IMR-90 (cell line): Measurements from ENCODE around the gene NTM. TPM values are rescaled to one million over a fixed set of nuclear protein-coding genes. Genes with fewer than 3 reads are reported as not detected.

Source experiments
- ATAC-seq: fragments of 200-7000 bp; cut with Tn5 transposase; 2 replicates; pipeline ENCODE4 v1.9.1; 2020; ENCODE audit warnings: low read depth, mild to moderate bottlenecking, moderate library complexity
- BruUV-seq: library from RNA; stranded (reverse); fragments of 400-500 nt; replicated peaks from 2 replicates; lab custom pipeline; 2021; lab: Mats Ljungman, UMichigan
- CTCF ChIA-PET: fragments of 300-600 bp; formaldehyde crosslinking; extraction: SDS; loops from one replicate; lab custom pipeline; 2021; ENCODE audit warnings: antibody characterized with exemption; lab: Yijun Ruan, JAX
- POLR2A ChIA-PET: fragments of 300-600 bp; sonication (Branson Sonifier 250); formaldehyde crosslinking; loops from one replicate; lab custom pipeline; 2022; ENCODE audit warnings: antibody characterized with exemption; ENCODE audit not compliant: unreplicated experiment; lab: Charles Lee
- DNase-seq: peaks from one replicate; pipeline ENCODE4 v3.0.0; 2013
- H2AFZ ChIP-seq: replicated peaks from 2 replicates; pipeline ENCODE3; 2013; ENCODE audit warnings: low read length, mild to moderate bottlenecking; ENCODE audit not compliant: poor library complexity
- H2AK5ac ChIP-seq: 2 replicates; pipeline ENCODE4 v1.6.1; 2013; ENCODE audit warnings: low read depth, low read length, inconsistent platforms
- H2AK9ac ChIP-seq: replicated peaks from 2 replicates; pipeline ENCODE3; 2013; ENCODE audit warnings: mild to moderate bottlenecking, low read depth, low read length, moderate library complexity; ENCODE audit not compliant: poor library complexity
- H2BK120ac ChIP-seq: 2 replicates; pipeline ENCODE4 v1.6.1; 2013; ENCODE audit warnings: low read depth, low read length, inconsistent platforms
- H2BK15ac ChIP-seq: 3 replicates; pipeline ENCODE4 v1.6.1; 2013; ENCODE audit warnings: low read depth, low read length, inconsistent platforms
- H2BK20ac ChIP-seq: 2 replicates; pipeline ENCODE4 v1.6.1; 2013; ENCODE audit warnings: low read depth, mild to moderate bottlenecking, inconsistent platforms, low read length, moderate library complexity
- H2BK5ac ChIP-seq: 2 replicates; pipeline ENCODE4 v1.6.1; 2013; ENCODE audit warnings: mild to moderate bottlenecking, low read depth, low read length, inconsistent platforms; ENCODE audit not compliant: poor library complexity, severe bottlenecking
- H3K14ac ChIP-seq: replicated peaks from 2 replicates; pipeline ENCODE4 v1.6.1; 2013; ENCODE audit warnings: low read depth, low read length, inconsistent platforms
- H3K18ac ChIP-seq: 2 replicates; pipeline ENCODE4 v1.6.1; 2013; ENCODE audit warnings: low read depth, low read length, control low read depth
- H3K23ac ChIP-seq: 2 replicates; pipeline ENCODE4 v1.6.1; 2013; ENCODE audit warnings: low read depth, low read length, inconsistent platforms
- H3K27ac ChIP-seq: 2 replicates; pipeline ENCODE4 v1.5.1; 2013; ENCODE audit warnings: mild to moderate bottlenecking, control low read depth, low read length; ENCODE audit not compliant: insufficient read depth
- H3K27me3 ChIP-seq: 2 replicates; pipeline ENCODE4 v1.6.1; 2013; ENCODE audit warnings: low read length; ENCODE audit not compliant: control insufficient read depth, insufficient read depth
- H3K36me3 ChIP-seq: 2 replicates; pipeline ENCODE4 v1.6.1; 2013; ENCODE audit warnings: low read length, mixed read lengths; ENCODE audit not compliant: control insufficient read depth, insufficient read depth
- H3K4ac ChIP-seq: 2 replicates; pipeline ENCODE4 v1.6.1; 2013; ENCODE audit warnings: low read depth, low read length, inconsistent platforms
- H3K4me1 ChIP-seq: 2 replicates; pipeline ENCODE4 v1.6.1; 2013; ENCODE audit warnings: low read length, mixed read lengths; ENCODE audit not compliant: control insufficient read depth, insufficient read depth
- H3K4me2 ChIP-seq: 2 replicates; pipeline ENCODE4 v1.6.1; 2013; ENCODE audit warnings: low read depth, mild to moderate bottlenecking, control low read depth, low read length, moderate library complexity
- H3K4me3 ChIP-seq: 2 replicates; pipeline ENCODE4 v1.5.1; 2013; ENCODE audit warnings: low read depth, mild to moderate bottlenecking, control low read depth, low read length, moderate library complexity; ENCODE audit not compliant: insufficient read depth
- H3K56ac ChIP-seq: 2 replicates; pipeline ENCODE4 v1.6.1; 2013; ENCODE audit warnings: low read length, inconsistent platforms; ENCODE audit not compliant: insufficient read depth; ENCODE audit errors: extremely low read depth
- H3K79me1 ChIP-seq, 2 experiments: 2 replicates each; pipeline ENCODE4 v1.6.1; 2013; ENCODE audit warnings: low read length in 2 of 2, inconsistent platforms in 1 of 2, low read depth in 1 of 2
- H3K9ac ChIP-seq: 2 replicates; pipeline ENCODE4 v1.6.1; 2013; ENCODE audit warnings: low read depth, low read length, control low read depth
- H3K9me1 ChIP-seq: 2 replicates; pipeline ENCODE4 v1.6.1; 2013; ENCODE audit warnings: low read length, inconsistent platforms; ENCODE audit not compliant: insufficient read depth
- H3K9me3 ChIP-seq: 2 replicates; pipeline ENCODE4 v1.6.1; 2013; ENCODE audit warnings: low read length; ENCODE audit not compliant: control insufficient read depth, insufficient read depth
- H4K20me1 ChIP-seq: 2 replicates; pipeline ENCODE4 v1.6.1; 2013; ENCODE audit warnings: low read length, inconsistent platforms; ENCODE audit not compliant: insufficient read depth
- H4K5ac ChIP-seq: 2 replicates; pipeline ENCODE4 v1.6.1; 2013; ENCODE audit warnings: mild to moderate bottlenecking, low read depth, low read length, control low read depth
- H4K8ac ChIP-seq, 2 experiments: 2 replicates each; pipeline ENCODE4 v1.6.1; 2013; ENCODE audit warnings: low read depth in 2 of 2, low read length in 2 of 2, control low read depth in 1 of 2, inconsistent platforms in 1 of 2
- H4K91ac ChIP-seq: 2 replicates; pipeline ENCODE4 v1.6.1; 2013; ENCODE audit warnings: low read depth, low read length, inconsistent platforms; ENCODE audit not compliant: insufficient read depth
- MAZ ChIP-seq: IDR thresholded peaks from 2 replicates; pipeline ENCODE4 v1.6.1; 2012; ENCODE audit warnings: low read depth, mild to moderate bottlenecking, low read length, improper control_type of control experiment, moderate library complexity, borderline replicate concordance
- RAD21 ChIP-seq: IDR thresholded peaks from 2 replicates; pipeline ENCODE4 v1.6.1; 2012; ENCODE audit warnings: low read length, improper control_type of control experiment
- WGBS, 2 experiments: methylation state at CpG; one replicate each; pipeline versions ENCODE4 v1.1.5 to v1.1.7; 2013; ENCODE audit warnings: missing lambda C conversion rate in 2 of 2; ENCODE audit not compliant: insufficient read length in 1 of 2; ENCODE audit errors: extremely low coverage in 2 of 2; 5-methylcytosine and 5-hydroxymethylcytosine counted together
- dilution Hi-C: fragments of 300-500 bp; cut with HindIII; formaldehyde crosslinking; loops from one replicate; pipeline ENCODE4 v1.14.3; 2018; ENCODE audit warnings: low sequenced_read_pairs; ENCODE audit not compliant: unreplicated experiment
- in situ Hi-C: fragments of 300-500 bp; cut with MboI; formaldehyde crosslinking; loops from 3 replicates; pipeline ENCODE4 v1.14.3; 2019; ENCODE audit warnings: low sequenced_read_pairs, inconsistent platforms, mixed read lengths
- intact Hi-C: fragments of 100-400 bp; cut with micrococcal nuclease; formaldehyde crosslinking; loops from 2 replicates; pipeline ENCODE4 v1.10.0; 2022
- polyA plus RNA-seq, 3 experiments: library from polyadenylated mRNA; depleted of rRNA; stranded (reverse); fragments of >200 nt; gene quantifications; 2 replicates each; pipeline ENCODE4 v1.2.3, GENCODE V29; 2012; ENCODE audit warnings: low replicate concordance in 1 of 3
- total RNA-seq: library from RNA; depleted of rRNA; stranded (reverse); fragments of >200 nt; gene quantifications from 2 replicates; pipeline ENCODE4 v1.2.3, GENCODE V29; 2012

Gene NTM
- total and polyA plus RNA-seq, 2 of the 4 experiments (the other 2 are of a cell fraction), result 19.5 to 25.5 TPM

- no peak overlapping the region for H3K27ac ChIP-seq
Measured at GRCh38 chr11:132142554-132142953, 772.1 kb downstream of the NTM start.

More at GRCh38 chr11:132142554-132142953, 772.1 kb downstream of the NTM start:
- Histone ChIP-seq H3K36me3 (no peaks in the 10 kb centered on the region), H3K18ac (no peak overlapping the region), H2AFZ (no peak overlapping the region), H4K20me1 (no peaks in the 10 kb centered on the region), H3K9ac (no peak overlapping the region), H3K23ac (no peak overlapping the region), H3K79me1 (peaks cover 0 to 14% of the 10 kb centered on the region in 2 experiments; a peak in 2 of 4 replicates), H3K9me3 (no peaks in the 10 kb centered on the region), H3K27me3 (no peaks in the 10 kb centered on the region), H2BK15ac (no peak overlapping the region), H3K14ac (no peak overlapping the region), H3K4ac (no peak overlapping the region), H4K8ac (no peak overlapping the region), H4K91ac (no peak overlapping the region), H3K4me1 (no peaks in the 10 kb centered on the region), H3K4me2 (no peak overlapping the region), H4K5ac (no peak overlapping the region), H2AK5ac (no peak overlapping the region), H3K4me3 (no peak overlapping the region), H2AK9ac (no peak overlapping the region), H3K56ac (no peak overlapping the region), H2BK20ac (no peak overlapping the region), H2BK5ac (no peak overlapping the region), H2BK120ac (no peak overlapping the region), H3K9me1 (peaks cover 8% of the 10 kb centered on the region; the same call in 1 of the 2 replicates)
- ChIA-PET POLR2A (no interaction called here), CTCF (no interaction called here)
- no TSS peak for BruUV-seq
- 74% methylated on average over 9 of the region's 12 CpGs; no CpG with 5 or more reads in 1 of the 2 experiments for WGBS, 2 experiments
- in situ Hi-C loops (no loop called here), dilution Hi-C loops (no loop called here), intact Hi-C loops (loop anchor here (10.0 kb wide), 1 partner anchor 222 kb away; no protein-coding TSS in a partner anchor)
- no peak for ATAC-seq
- TF ChIP-seq MAZ (no peak), RAD21 (no peak)
- no peak for DNase-seq
